Suprapubic skin (tissue), 4 donors: ENCODE measurements around the gene CYP3A4.

ENCODE experiments used
- CTCF ChIP-seq, 2 donors: fragments of 200-600 bp in 1 of 2; fragments of 450-650 bp in 1 of 2; sonication (generic) in 1 of 2; IDR thresholded peaks; one replicate each; pipeline ENCODE4 v1.5.1; 2016 to 2019; ENCODE audit warnings: antibody characterized with exemption in 2 of 2, mild to moderate bottlenecking in 1 of 2, moderate library complexity in 1 of 2
- EP300 ChIP-seq: sonication (generic); formaldehyde crosslinking; IDR thresholded peaks from one replicate; pipeline ENCODE4 v1.6.1; 2017; ENCODE audit warnings: antibody characterized with exemption
- POLR2A ChIP-seq, 2 donors: fragments of 450-650 bp; IDR thresholded peaks; one replicate each; pipeline ENCODE4 v1.6.1; 2017; ENCODE audit warnings: antibody characterized with exemption in 2 of 2, mild to moderate bottlenecking in 2 of 2, moderate library complexity in 2 of 2
- POLR2AphosphoS5 ChIP-seq, 3 donors: sonication (generic); formaldehyde crosslinking; IDR thresholded peaks; one replicate each; pipeline ENCODE4 v1.6.1; 2017; ENCODE audit warnings: antibody characterized with exemption in 3 of 3

DNA sequence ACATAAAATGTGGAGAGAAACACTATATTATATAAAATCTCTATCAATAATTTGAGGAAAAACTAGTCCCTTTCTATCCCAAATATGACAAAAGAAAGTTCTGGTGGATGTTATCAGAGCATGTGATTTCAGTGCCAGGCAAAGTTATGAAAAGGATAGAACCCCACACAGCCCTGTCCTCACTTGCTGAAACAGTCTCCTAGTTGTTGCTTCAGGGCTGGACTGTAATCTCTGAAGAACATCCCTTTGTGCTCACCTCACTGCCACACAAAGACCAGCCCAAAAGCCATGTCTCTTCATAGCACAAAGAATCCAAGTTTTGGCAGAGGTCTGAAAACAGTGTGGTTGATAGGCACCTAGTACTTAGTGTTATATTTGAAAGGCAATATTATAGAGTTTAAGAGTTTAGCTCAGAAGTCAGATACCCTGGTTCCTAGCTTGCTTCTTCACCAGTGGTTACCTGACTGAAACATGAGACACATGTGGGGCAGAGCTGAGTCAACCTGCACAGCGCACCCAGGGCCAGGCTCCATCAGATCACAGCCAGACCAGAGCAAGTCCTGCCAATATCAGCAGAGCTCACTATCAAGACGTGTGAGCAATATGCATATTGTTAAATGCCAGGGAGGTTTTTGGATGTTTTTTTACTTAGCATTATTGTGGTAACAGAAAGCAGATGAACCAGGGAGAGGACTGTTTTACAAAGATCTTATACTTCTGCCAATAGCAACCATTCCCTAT, 74.0 kb downstream of the CYP3A4 start:
- TF ChIP-seq CTCF (IDR thresholded peaks at IDR 0.05) (no peak), POLR2A (IDR thresholded peaks at IDR 0.05) (no peak), POLR2AphosphoS5 (IDR thresholded peaks at IDR 0.05) (no peak), EP300 (no peak)
